Measurements from ENCODE around the gene VAV3.

DNA sequence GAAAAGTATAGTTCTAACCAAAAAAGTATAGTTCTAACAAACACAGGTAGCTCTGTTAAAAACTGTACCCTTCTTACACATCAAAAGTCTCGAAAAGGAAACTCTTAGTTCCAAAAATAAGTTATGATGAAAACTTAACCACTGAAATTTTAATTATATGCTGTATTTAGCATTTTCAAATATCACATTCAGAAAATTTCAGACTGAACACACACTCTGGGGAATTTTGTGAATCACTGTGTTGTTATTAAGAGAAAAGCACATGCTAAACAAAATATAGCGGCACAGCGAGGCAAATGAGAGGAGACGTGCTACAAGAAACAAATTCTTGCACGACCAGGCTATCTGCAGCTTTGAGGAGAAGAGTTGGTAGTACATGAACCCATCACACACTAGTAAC, 30.4 kb downstream of the VAV3 start:
- no peak for TF ChIP-seq JUND (IDR thresholded peaks at IDR 0.05)
- TF ChIP-seq MEF2A (IDR thresholded peaks at IDR 0.05; ENCODE audit: borderline replicate concordance, low read depth) = no peak
- TF ChIP-seq, protein P1, sequence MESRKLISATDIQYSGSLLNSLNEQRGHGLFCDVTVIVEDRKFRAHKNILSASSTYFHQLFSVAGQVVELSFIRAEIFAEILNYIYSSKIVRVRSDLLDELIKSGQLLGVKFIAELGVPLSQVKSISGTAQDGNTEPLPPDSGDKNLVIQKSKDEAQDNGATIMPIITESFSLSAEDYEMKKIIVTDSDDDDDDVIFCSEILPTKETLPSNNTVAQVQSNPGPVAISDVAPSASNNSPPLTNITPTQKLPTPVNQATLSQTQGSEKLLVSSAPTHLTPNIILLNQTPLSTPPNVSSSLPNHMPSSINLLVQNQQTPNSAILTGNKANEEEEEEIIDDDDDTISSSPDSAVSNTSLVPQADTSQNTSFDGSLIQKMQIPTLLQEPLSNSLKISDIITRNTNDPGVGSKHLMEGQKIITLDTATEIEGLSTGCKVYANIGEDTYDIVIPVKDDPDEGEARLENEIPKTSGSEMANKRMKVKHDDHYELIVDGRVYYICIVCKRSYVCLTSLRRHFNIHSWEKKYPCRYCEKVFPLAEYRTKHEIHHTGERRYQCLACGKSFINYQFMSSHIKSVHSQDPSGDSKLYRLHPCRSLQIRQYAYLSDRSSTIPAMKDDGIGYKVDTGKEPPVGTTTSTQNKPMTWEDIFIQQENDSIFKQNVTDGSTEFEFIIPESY (IDR thresholded peaks at IDR 0.05; ENCODE audit: borderline replicate concordance, low read depth) = no peak
- TF ChIP-seq, protein P2, sequence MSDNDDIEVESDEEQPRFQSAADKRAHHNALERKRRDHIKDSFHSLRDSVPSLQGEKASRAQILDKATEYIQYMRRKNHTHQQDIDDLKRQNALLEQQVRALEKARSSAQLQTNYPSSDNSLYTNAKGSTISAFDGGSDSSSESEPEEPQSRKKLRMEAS (IDR thresholded peaks at IDR 0.05; ENCODE audit: low read depth) = no peak
- TF ChIP-seq, protein P3, sequence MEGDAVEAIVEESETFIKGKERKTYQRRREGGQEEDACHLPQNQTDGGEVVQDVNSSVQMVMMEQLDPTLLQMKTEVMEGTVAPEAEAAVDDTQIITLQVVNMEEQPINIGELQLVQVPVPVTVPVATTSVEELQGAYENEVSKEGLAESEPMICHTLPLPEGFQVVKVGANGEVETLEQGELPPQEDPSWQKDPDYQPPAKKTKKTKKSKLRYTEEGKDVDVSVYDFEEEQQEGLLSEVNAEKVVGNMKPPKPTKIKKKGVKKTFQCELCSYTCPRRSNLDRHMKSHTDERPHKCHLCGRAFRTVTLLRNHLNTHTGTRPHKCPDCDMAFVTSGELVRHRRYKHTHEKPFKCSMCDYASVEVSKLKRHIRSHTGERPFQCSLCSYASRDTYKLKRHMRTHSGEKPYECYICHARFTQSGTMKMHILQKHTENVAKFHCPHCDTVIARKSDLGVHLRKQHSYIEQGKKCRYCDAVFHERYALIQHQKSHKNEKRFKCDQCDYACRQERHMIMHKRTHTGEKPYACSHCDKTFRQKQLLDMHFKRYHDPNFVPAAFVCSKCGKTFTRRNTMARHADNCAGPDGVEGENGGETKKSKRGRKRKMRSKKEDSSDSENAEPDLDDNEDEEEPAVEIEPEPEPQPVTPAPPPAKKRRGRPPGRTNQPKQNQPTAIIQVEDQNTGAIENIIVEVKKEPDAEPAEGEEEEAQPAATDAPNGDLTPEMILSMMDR (IDR thresholded peaks at IDR 0.05) = no peak
